K562 (cell line): ENCODE measurements around the gene PXDC1. TPM values are rescaled to one million over a fixed set of nuclear protein-coding genes. Genes with fewer than 3 reads are reported as not detected.

Experiments
- CHCHD3 ChIP-seq: fragments of 250-450 bp; sonication (Bioruptor Pico); IDR thresholded peaks from 2 replicates; pipeline ENCODE4 v2.1.2; 2022; ENCODE audit warnings: mild to moderate bottlenecking
- GTF2F1 ChIP-seq: IDR thresholded peaks from 2 replicates; pipeline ENCODE4 v1.6.1; 2011; ENCODE audit warnings: low read depth, low read length, improper control_type of control experiment
- PATZ1 ChIP-seq: fragments of 250-450 bp; sonication (Bioruptor Pico); IDR thresholded peaks from 2 replicates; pipeline ENCODE4 v1.5.0; 2020; ENCODE audit warnings: mild to moderate bottlenecking, borderline replicate concordance
- PHB2 ChIP-seq: fragments of 450-650 bp; IDR thresholded peaks from 2 replicates; pipeline ENCODE4 v1.6.1; 2017; ENCODE audit warnings: low read depth
- RFX5 ChIP-seq: IDR thresholded peaks from 2 replicates; pipeline ENCODE4 v1.6.1; 2011; ENCODE audit warnings: low read depth, mild to moderate bottlenecking, improper control_type of control experiment, low read length
- SMARCC2 ChIP-seq: fragments of 450-650 bp; IDR thresholded peaks from 2 replicates; pipeline ENCODE4 v1.6.1; 2017; ENCODE audit warnings: antibody characterized with exemption, moderate library complexity, mild to moderate bottlenecking, low read depth
- SREBF2 ChIP-seq: sonication (generic); formaldehyde crosslinking; IDR thresholded peaks from 2 replicates; pipeline ENCODE4 v1.4.0; 2020; ENCODE audit warnings: mild to moderate bottlenecking, missing genetic modification reagents
- TSC22D4 ChIP-seq: fragments of 450-650 bp; IDR thresholded peaks from 2 replicates; pipeline ENCODE4 v1.6.1; 2016; ENCODE audit warnings: missing genetic modification characterization, missing biosample characterization, control low read depth
- ZC3H8 ChIP-seq: fragments of 450-650 bp; IDR thresholded peaks from 2 replicates; pipeline ENCODE4 v1.6.1; 2017
- ZNF395 ChIP-seq: fragments of 200-800 bp; sonication (Bioruptor generic); IDR thresholded peaks from 2 replicates; pipeline ENCODE4 v1.6.1; 2017; ENCODE audit warnings: missing genetic modification characterization, missing compliant biosample characterization
- polyA plus RNA-seq, 8 experiments: library from polyadenylated mRNA; depleted of rRNA in 4 of 8; stranded (reverse) in 5 of 8; unstranded in 3 of 8; fragments of >200 nt; fragmentation: Nextera tagmentation in 2 of 8; fragmentation: Illumina TruSeq in 1 of 8; extraction: Ambion mirVana in 2 of 8; extraction: Trizol in 1 of 8; gene quantifications; 2 replicates each; pipeline versions ENCODE4 v1.2.1 to v1.2.3, GENCODE V29; 2011 to 2014; ENCODE audit warnings: inconsistent platforms in 1 of 8, missing spikeins in 1 of 8
- total RNA-seq, 7 experiments: library from RNA; depleted of rRNA in 6 of 7; stranded (reverse); fragments of >200 nt in 6 of 7; fragmentation: Illumina TruSeq in 2 of 7; extraction: Trizol in 2 of 7; gene quantifications; 2 replicates each; pipeline versions ENCODE4 v1.2.1 to v1.2.3, GENCODE V29; 2011 to 2021; ENCODE audit warnings: low replicate concordance in 1 of 7

The PXDC1 gene
- total and polyA plus RNA-seq, 9 of the 15 experiments (the other 6 are each of a cell fraction or from before 2014, with no cell fraction given), result 0.09 to 0.33 (median 0.16) TPM; not detected in 5

GRCh38 chr6:3762359-3762758 is 10.8 kb upstream of the PXDC1 start (continued):
- TF ChIP-seq SREBF2 (CRISPR knock-in tag), result no peak
- no peak for TF ChIP-seq RFX5
- TF ChIP-seq PHB2, result no peak
- no peak for TF ChIP-seq ZC3H8
- TF ChIP-seq SMARCC2, result no peak
- TF ChIP-seq ZNF395 (CRISPR knock-in tag), result no peak
- no peak for TF ChIP-seq GTF2F1
- no peak for TF ChIP-seq CHCHD3 (CRISPR knock-in tag)
- TF ChIP-seq TSC22D4 (tag), result no peak
- TF ChIP-seq PATZ1 (CRISPR knock-in tag), result no peak
